ENCODE data around the gene TPSG1.
"Not testable (repeated sequence)": the region's sequence is repeated elsewhere in the genome, so short reads cannot be mapped to it uniquely, and the experiment has no call there.

Gene TPSG1

GRCh38 chr16:1225051-1225451, at the start of gene TPSG1:
TPSG1 (minus strand) TSS chr16:1225268; CDS start chr16:1225252, 16 bp downstream.
- no peak for DNase-seq

- no peak for DNase-seq
Observed at GRCh38 chr16:1274767-1275166, 49.7 kb upstream of the TPSG1 start.

- DNase-seq = no peak
Observed at GRCh38 chr16:1273816-1274215, 48.7 kb upstream of the TPSG1 start.

- no peak for DNase-seq
Observed at GRCh38 chr16:1272453-1273198, 47.6 kb upstream of the TPSG1 start.

GRCh38 chr16:1271724-1272413, 46.8 kb upstream of the TPSG1 start:
- DNase-seq = not testable (repeated sequence)

- DNase-seq = no peak
Observed at GRCh38 chr16:1271380-1271723, 46.3 kb upstream of the TPSG1 start.

GRCh38 chr16:1269418-1269817, 44.4 kb upstream of the TPSG1 start:
- DNase-seq = not testable (repeated sequence)

- DNase-seq = no peak
Observed at GRCh38 chr16:1265826-1266225, 40.8 kb upstream of the TPSG1 start.

- no peak for DNase-seq
Observed at GRCh38 chr16:1265090-1265630, 40.1 kb upstream of the TPSG1 start.

GRCh38 chr16:1264345-1265089, 39.4 kb upstream of the TPSG1 start:
- DNase-seq = no peak

GRCh38 chr16:1263591-1264344, 38.7 kb upstream of the TPSG1 start:
- no peak for DNase-seq

GRCh38 chr16:1262846-1263221, 37.8 kb upstream of the TPSG1 start:
- DNase-seq = no peak

- no peak for DNase-seq
Observed at GRCh38 chr16:1262210-1262845, 37.3 kb upstream of the TPSG1 start.

- DNase-seq = no peak
Observed at GRCh38 chr16:1261131-1261892, 36.2 kb upstream of the TPSG1 start.

- no peak for DNase-seq
Observed at GRCh38 chr16:1260101-1260680, 35.1 kb upstream of the TPSG1 start.

- no peak for DNase-seq
Observed at GRCh38 chr16:1259760-1260068, 34.6 kb upstream of the TPSG1 start.

GRCh38 chr16:1258906-1259759, 34.1 kb upstream of the TPSG1 start:
- no peak for DNase-seq

- no peak for DNase-seq
Observed at GRCh38 chr16:1258225-1258600, 33.1 kb upstream of the TPSG1 start.

GRCh38 chr16:1257561-1258224, 32.6 kb upstream of the TPSG1 start:
- no peak for DNase-seq

GRCh38 chr16:1256874-1257322, 31.8 kb upstream of the TPSG1 start:
- DNase-seq = no peak
